HG02870 (cell line): Measurements from ENCODE around the gene CLEC18C.
"Not testable (repeated sequence)": the region's sequence is repeated elsewhere in the genome, so short reads cannot be mapped to it uniquely, and the experiment has no call there.

Experiments used
- ATAC-seq: cut with Tn5 transposase; IDR thresholded peaks from one replicate; pipeline ENCODE4 v1.9.1; 2021; ENCODE audit warnings: mild to moderate bottlenecking, moderate library complexity; ENCODE audit not compliant: unreplicated experiment

Gene CLEC18C

DNA sequence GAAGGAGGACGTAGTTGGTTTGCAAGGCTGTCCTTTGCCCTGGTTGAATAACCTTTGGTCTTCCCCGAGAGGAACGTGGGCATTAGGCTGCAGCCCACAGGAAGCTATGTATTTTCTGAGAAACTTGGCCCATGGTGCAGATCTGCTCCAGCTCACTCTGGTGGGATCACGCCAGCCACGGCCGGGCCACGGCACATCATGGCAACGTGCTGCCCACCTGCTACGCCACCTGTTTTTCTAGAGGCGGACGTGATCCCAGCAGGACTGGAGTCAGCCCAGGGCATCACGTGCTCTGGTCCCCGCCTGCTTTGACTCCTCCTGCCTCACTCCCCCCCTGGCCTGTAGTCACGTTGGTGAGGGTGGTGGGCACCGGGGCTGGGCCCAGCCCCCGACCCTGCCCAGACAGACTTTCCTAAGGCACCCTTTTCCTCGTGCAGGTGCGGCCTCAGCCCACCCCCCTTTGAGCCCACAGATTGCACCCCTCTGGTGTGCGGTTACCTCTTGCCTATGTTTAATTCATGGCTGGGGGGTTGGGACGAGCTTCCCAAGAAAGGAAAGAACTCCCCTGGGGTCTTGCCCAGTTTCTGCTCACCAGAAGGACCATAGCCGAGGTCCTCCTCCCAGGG lies at the start of gene CLEC18C:
Gene CLEC18C (plus strand): TSS at position 576 of the 626 bp plus-strand sequence. CDS start 492 bp downstream, outside the sequence.
- not testable (repeated sequence) for ATAC-seq

DNA sequence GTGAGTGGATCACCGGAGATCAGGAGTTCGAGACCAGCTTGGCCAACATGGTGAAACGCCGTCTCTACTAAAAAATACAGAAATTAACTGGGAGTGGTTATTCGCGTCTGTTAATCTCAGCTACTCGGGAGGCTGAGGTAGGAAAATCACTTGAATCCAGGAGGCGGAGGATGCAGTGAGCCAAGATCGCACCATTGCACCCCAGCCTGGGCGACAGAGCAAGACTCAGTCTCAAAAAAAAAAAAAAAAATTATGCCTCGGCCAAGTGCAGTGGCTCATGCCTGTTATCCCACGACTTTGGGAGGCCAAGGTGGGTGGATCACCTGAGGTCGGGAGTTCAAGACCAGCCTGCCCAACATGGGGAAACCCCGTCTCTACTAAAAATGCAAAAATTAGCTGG lies 49.8 kb upstream of the CLEC18C start:
- not testable (repeated sequence) for ATAC-seq

DNA sequence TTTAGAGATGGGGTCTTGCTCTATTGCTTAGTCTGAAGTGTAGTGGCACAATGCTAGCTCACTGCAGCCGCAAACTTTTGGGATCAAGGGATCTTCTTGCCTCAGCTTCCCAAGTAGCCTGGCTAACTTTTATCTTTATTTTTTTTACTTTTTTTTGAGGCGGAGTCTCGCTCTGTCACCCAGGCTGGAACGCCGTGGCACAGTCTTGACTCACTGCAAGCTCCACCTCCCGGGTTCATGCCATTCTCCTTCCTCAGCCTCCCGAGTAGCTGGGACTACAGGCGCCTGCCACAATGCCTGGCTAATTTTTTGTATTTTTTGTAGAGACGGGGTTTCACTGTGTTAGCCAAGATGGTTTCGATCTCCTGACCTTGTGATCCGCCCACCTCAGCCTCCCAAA lies 47.4 kb upstream of the CLEC18C start:
- ATAC-seq: not testable (repeated sequence)

DNA sequence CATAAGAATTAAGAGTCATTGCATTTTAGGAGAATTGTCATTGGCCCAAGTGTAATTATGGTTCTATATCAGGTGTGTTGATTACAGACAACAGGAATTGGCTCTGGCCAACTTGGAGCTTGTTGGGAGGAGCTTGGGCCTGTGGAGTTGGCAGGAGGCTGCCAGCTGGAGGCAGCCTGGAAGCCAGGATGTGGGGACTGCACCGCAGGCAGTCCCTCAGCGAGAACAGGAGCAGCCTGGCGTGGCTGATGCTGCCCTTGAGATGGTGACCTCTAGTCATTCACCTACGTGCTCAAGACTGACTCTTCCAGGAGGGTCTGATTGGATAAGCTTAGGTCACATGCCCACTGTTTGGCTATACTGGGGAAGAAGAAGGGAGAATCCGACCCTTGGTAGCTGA lies 45.9 kb upstream of the CLEC18C start:
- not testable (repeated sequence) for ATAC-seq

DNA sequence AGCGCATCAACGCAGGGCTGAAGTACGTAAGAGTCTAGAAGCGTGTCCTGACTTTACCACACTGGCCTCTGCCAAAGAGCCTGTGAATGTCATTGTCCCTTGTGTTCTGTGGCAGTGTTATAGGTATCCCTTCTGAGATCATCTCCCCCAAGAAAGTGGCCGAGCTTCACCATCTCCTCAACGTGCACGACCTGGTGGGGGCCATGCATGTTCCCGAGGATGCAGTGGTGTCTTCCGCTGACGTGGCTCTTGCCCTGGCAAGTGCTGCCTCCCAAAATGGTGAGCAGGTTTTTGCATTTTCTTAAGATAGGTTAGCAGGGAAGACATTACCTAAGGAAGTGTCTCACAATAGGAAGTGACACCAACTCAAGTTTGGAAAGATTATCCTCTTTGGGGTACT lies 44.7 kb upstream of the CLEC18C start:
- ATAC-seq: not testable (repeated sequence)

DNA sequence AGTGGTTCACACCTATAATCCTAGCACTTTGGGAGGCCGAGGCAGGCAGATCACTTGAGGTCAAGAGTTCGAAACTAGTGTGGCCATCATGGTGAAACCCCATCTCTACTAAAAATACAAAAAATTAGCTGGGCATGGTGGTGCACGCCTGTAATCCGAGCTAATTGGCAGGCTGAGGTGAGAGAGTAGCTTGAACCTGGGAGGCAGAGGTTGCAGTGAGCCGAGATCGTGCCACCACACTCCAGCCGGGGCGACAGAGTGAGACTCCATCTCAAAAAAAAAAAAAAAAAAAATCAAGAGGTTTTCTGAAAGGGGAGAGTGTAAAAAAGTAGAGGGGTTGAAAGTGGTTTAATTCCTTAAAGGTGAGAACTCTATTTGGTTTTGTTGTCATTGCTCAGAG lies 37.8 kb upstream of the CLEC18C start:
- not testable (repeated sequence) for ATAC-seq

DNA sequence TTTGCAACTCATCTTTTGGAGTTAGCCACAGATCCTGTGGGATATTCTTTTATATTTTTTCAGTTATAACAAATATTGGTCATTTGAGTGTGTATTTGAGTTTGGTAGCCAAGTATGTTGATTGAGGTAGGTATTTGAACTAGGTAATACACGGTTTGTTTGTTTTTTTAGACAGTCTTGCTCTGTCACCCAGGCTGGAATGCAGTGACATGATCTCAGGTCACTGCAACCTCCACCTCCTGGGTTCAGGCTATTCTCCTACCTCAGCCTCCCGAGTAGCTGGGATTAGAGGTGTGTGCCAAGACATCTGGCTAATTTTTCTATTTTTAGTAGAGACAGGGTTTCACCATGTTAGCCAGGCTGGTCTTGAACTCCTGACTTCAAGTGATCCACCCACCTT lies 37.0 kb upstream of the CLEC18C start:
- ATAC-seq: not testable (repeated sequence)

DNA sequence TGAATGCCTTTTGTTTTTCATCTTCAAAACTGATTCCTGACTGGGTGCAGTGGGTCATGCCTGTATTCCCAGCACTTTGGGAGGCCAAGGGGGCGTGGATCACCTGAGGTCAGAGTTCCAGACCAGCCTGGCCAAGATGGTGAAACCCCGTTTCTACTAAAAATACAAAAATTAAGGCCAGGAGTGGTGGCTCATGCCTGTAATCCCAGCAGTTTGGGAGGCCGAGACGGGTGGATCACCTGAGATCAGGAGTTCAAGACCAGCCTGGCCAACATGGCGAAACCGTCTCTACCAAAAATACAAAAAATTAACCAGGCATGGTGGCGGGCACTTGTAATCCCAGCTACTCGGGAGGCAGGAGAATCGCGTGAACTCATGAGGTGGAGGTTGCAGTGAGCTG lies 30.8 kb upstream of the CLEC18C start:
- not testable (repeated sequence) for ATAC-seq

DNA sequence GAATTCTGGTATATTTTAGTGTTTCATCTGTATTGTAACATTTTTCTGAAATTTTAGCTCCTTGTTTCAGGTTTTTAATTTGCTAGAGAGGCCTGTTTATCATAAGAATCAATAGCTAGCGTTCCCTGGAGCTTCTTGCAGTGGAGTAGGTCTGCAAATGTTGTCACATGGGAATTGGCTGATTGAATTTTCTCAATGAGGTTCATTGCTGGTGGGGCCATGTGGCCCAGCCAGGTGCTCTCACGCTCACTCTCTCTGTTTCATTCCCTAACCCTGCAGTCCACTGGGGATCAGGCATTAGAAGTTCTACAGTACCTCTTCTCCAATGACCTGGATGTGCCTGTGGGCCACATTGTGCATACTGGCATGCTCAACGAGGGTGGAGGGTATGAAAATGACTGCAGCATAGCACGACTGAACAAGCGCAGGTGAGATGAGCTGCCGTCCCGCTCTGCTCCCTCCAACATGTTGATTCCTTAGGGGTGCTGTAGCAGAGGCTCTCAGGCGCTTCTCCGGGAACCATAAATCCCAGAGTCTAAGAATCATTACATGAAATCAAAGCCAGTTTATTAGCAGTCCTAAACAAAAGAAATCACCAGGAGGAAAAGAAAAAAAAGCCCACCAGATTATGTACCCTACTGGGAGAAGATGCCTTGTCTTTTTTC lies 30.2 kb upstream of the CLEC18C start:
- ATAC-seq: not testable (repeated sequence)

DNA sequence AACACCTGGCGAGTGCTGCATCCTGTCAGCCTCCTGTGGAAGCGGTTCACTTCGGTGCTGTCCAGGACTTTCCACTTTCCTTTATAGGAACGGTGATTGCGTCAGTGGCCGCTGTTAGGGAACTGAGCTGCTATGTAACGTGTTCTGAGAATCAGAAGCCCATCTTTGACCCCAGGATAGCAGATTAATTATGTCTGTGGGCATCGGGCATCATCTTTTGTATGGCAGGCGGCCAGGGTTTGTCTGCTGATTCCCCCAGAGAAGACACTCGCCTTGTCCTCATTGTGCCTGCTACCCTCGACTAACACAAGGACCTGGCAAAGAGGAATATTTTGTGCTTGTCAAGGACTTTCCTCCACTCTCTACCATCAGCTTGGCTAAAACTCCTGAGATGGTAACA lies 25.7 kb upstream of the CLEC18C start:
- ATAC-seq: not testable (repeated sequence)

DNA sequence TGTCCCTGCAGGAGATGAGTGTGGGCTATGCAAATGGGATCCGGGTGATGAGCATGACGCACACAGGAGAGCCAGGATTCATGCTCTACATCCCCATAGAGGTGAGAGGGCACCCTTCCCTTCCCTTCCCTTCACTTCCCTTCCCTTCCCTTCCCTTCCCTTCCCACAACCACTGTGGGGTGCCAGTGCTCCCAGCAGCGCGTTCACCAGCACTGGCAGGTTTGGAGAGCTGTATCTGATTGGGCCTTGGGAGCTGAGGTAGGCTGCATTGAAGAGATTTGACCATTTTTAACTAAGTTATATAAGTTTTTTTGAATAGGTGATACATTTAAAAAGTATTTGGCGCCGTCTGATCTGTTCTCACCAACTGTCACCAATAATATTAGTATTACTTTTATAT lies 25.1 kb upstream of the CLEC18C start:
- not testable (repeated sequence) for ATAC-seq

DNA sequence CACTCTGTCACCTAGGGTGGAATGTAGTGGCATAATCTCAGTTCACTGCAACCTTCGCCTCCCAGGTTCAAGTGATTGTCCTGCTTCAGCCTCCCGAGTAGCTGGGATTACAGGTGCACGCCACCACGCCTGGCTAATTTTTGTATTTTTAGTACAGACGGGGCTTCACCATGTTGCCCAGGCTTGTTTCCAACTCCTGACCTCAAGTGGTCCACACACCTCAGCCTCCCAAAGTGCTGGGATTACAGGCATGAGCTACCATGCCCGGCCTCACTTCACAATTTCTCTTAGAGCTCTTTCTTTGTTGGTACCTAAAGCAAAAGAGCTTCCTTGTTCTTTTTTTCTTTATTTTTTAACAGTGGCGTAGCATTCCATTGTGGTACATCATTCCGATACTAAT lies 24.3 kb upstream of the CLEC18C start:
- ATAC-seq: not testable (repeated sequence)

DNA sequence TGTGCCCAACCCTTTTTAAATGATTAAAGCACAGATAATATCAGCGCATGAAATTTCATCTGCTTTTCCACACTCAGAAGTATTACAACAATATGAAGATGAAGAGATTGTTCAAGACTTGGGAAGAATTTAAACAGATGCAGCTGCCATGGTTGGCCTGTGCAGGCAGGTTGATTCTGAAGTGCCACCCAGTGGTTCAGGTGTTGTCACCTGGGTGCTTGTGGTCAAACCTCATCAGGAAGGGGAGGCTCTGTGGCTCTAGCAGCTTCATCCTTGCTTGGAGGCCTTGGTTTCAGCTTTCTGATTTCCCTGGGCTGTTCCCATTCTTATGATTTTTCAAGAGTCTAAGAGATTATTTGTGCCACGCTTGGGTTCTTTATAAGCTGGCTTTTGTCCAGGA lies 22.2 kb upstream of the CLEC18C start:
- no peak for ATAC-seq

DNA sequence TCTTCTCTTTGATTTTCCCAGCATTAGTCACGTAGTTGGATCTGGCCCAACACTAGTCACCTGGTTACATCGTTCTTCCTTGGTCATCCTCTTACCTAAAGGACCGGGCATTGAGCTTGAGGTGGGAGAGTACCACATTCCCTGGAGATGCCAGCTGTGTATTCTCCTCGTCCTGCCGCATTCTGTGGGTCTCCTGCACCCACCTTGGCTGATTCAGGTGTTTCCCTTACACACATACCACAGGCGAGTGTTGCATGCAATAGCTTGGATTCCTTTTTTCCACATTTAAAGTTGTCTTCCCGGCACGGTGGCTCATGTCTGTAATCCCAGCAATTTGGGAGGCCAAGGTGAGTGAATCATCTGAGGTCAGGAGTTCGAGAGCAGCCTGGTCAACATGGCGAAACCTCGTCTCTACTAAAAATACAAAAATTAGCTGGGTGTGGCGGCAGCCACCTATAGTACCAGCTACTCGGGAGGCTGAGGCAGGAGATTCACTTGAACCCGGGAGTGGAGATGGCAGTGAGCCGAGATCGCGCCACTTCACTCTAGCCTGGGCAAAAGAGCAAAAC lies 21.6 kb upstream of the CLEC18C start:
- ATAC-seq: no peak

DNA sequence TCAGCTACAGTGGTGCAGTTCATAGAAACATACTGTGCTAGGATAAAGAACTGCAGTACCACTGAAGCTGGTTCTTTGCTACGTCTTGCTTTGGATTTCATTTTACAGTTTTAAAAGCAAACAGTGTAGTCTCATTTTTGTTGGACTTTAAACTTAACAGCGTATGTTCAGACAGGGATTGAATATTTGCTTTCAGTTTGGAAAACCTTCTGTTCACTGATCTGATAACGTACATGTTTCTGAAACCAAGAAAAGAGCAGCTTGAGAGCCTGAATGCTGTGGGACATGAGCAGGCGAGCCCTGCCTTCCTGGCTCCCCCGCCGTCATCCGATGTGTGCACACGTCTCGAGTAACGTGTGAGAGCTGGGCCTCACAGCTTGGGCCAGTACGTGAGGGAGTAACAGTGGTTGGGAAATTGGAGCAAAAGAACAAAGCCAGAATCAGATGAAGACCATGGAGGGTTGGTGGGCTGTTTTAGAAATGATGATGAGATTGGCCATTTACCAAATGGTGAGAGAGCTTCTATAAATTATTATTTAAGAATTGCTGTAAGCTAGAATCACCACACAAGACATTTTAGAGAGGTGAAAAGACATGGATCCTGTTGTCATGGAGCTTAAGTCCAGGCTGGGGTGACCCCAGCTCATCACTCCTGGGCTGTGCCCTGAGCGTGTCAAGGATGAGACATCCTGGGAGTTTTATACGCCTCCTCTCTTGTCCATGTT lies 20.8 kb upstream of the CLEC18C start:
- no peak for ATAC-seq

DNA sequence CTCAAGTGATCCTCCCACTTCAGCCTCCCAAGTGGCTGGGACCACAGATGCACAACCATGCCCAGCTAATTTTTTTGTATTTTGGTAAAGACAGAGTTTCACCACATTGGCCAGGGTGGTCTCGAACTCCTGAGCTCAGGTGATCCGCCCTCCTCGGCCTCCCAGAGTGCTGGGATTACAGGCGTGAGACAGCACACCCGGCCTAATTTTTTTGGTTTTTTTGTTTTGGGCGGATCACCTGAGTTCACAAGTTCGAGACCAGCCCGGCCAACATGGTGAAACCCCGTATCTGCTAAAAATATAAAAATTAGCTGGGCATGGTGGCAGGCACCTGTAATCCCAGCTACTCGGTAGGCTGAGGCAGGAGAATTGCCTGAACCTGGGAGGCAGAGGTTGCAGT lies 18.9 kb upstream of the CLEC18C start:
- not testable (repeated sequence) for ATAC-seq

DNA sequence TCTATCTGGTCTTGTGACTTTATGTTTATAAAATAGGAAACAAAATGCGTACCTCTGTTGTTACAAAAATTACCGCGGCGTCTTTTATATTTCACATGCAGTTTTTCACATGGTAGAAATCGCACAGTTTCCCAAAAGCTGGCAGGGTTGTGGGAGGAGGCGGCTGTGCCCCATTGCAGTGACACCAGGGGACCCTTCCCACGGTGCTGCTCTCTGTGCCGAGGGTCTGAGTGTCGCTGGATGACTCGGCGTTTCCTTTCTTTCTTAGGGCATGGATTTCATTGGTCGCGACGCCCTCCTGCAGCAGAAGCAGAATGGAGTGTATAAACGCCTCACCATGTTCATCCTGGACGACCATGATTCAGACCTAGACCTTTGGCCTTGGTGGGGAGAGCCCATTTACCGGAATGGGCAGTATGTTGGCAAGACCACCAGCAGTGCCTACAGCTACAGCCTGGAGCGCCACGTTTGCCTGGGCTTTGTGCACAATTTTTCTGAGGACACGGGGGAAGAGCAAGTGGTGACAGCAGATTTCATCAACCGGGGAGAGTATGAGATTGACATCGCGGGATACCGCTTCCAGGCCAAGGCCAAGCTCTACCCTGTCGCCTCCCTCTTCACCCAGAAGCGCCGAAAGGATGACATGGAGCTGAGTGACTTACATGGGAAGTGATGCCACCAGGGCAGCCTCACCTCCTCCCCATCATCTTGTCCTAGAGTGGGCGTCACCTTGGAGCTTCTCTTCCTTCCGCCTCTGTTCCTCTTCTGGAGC lies 17.2 kb upstream of the CLEC18C start:
- no peak for ATAC-seq

DNA sequence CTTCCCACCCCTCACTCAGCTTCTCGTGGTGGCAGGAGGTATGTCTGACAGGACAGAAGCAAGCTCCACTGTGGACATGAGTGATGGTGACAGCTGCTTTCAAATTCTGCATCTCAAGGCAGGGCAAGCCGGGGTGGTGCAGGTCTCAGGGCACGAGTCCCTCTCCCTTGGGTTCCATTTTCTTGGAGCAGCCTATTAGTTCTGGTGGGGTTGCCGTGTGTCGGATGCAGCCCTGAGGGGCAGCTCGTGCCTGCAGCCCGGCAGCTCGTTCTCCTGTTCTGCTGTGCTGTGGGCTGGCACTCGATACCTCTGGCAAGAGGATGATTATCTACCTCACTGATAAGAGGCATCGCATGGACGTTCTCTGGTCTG lies 16.5 kb upstream of the CLEC18C start:
- no peak for ATAC-seq

DNA sequence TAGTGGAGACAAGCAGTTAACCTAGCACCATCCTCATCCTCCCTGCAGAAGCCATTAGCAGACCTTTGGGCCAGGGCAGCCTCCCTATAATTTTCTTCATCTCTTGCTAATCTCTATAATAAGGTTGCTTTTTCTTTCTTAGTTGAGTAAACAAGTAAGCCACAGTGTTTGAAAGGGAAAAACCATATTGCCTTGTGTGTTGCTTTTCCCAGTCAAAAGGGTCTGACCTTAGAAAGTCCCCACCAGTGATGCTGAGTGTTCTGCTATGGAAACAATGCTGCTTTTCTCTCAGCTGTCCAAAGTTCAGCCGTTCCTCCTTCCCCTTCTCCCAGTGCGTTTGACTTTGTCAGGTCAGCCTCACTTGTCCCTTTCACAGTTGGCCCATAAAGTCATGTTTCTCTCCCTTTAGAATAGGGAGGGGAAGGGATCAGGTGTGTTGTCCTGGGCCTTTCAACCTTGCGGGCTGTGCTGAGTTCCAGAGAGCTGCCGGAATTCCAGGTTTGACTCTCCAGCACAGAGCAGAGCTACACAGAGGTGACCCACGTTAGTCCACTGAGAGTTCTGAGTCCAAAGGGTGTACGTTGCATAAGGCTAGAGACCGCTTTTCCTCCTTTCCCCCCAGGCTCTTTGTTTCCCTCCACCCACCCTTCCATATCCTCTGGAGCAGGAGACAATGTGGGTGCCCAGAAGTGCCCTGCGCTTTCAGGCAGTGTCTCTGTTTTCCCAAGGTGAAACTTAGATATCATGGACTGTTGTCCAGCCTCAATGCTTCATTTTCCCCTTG lies 15.9 kb upstream of the CLEC18C start:
- ATAC-seq: no peak

DNA sequence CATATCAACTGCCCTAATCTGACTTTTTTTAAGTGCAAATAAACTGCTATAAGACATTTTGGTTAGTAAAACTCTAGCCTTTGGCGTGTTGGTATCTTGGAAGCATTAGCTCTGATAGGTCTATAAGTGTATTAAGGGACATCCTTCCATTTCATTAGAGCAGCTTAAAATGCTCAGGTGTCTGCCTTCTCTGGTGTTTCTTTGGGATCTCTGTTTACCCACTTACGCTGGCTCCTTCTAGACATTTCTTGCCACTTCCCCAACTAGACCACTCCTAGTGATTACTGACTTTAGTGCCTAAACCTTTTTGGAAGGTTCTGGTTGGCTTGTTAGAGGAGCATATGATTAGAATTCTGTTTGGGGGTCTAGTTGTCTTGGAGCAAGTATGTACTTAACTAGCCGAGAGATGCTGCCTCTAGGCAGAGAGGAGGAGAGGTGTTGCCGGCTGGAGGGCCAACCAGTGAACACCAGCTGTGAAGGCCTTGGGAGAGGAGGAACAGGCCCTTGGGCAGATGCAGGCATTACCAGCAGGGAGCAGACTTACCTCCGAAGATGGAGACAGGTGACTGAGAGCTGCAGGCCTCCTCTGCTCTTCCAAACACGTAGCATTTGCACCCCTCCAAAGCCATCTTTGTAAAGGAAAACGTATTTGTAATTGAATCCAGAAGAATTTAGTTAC lies 15.2 kb upstream of the CLEC18C start:
- ATAC-seq: no peak
